ENCODE data around the gene MIPOL1.
A peak's percentile ranks its signal among the peaks of the same experiment; 100 is the strongest.
"Not testable (repeated sequence)": the region's sequence is repeated elsewhere in the genome, so short reads cannot be mapped to it uniquely, and the experiment has no call there.

The MIPOL1 gene

DNA sequence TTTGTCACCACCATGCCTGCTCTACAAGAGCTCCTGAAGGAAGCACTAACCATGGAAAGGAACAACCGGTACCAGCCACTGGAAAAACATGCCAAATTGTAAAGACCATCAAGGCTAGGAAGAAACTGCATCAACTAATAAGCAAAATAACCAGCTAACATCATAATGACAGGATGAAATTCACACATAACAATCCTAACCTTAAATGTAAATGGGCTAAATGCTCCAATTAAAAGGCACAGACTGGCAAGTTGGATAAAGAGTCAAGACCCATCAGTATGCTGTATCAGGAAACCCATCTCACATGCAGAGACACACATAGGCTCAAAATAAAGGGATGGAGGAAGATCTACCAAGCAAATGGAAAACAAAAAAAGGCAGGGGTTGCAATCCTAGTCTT is 97.5 kb downstream of the MIPOL1 start:
- DNase-seq: not testable (repeated sequence)

DNA sequence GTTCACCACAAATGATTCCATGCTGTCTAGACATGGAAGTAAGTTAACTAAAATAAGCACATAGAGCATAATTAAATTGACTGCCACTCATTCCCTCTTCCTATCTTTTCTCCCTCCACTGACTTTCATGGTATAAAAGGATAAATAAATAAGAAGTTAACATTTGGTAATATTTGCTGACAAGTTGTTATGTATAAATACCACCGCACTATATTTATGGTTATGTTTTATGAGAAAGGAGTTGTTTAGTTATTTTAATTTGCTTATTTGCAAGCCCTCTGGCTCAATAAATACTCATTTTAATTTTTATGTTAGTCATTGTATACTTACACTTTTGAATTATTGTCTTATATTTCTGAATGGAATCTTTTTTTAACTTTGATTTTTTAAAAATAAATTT is 113.5 kb downstream of the MIPOL1 start:
- no peak for DNase-seq

DNA sequence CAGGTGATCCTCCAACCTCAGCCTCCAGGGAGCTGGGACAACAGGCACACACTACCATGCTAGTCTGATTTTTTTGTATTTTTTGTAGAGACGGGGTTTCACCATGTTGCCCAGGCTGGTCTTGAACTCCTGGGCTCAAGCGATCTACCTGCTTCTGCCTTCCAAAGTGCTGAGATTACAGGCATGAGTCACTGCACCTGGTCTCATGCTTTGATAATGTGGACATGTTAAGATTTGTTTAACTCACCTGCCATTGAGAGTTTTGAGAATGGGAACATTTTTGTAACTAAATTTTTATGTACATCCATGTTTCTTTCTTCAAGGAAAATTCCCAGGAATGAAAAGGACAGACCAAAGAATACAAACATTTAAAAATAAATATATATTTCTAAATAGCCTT is 121.2 kb downstream of the MIPOL1 start:
- no peak for DNase-seq

GRCh38 chr14:37320106-37320505 is 122.4 kb downstream of the MIPOL1 start:
- DNase-seq: no peak

- DNase-seq: no peak
Measured at GRCh38 chr14:37325332-37325731, 127.6 kb downstream of the MIPOL1 start.

- DNase-seq: no peak
Measured at GRCh38 chr14:37326434-37326833, 128.7 kb downstream of the MIPOL1 start.

DNA sequence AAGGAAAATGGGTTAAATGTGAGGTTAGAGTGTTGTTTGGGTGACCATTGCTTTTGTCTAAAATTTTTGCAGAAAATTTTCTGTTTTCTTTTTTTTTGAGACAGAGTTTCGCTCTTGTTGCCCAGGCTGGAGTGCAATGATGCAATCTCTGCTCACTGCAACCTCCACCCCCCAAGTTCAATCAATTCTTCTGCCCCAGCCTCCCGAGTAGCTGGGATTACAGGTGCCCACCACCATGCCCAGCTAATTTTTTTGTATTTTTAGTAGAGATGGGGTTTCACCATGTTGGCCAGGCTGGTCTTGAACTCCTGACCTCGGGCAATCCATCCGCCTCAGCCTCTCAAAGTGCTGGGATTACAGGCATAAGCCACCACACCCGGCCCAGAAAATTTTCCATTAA is 130.2 kb downstream of the MIPOL1 start:
- DNase-seq: not testable (repeated sequence)

DNA sequence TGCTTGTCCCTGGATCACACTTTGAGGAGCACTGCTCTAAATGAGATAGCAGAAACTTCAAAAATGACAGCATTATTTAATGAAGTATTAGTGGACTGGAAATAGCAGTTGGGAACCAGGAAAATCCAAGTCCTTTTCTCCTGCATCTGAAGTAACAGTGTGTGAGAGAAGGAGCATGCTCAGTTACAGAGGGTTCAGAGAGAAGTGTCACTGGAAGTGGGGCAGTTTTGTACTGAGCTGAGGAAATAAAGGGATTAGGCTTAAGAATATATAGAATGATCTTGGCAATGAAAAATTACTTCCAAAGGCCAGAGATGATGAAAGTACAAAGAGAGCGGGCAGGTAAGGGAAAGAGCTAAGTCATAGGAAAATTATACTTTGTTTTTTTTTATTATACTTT is 130.9 kb downstream of the MIPOL1 start:
- no peak for DNase-seq

DNA sequence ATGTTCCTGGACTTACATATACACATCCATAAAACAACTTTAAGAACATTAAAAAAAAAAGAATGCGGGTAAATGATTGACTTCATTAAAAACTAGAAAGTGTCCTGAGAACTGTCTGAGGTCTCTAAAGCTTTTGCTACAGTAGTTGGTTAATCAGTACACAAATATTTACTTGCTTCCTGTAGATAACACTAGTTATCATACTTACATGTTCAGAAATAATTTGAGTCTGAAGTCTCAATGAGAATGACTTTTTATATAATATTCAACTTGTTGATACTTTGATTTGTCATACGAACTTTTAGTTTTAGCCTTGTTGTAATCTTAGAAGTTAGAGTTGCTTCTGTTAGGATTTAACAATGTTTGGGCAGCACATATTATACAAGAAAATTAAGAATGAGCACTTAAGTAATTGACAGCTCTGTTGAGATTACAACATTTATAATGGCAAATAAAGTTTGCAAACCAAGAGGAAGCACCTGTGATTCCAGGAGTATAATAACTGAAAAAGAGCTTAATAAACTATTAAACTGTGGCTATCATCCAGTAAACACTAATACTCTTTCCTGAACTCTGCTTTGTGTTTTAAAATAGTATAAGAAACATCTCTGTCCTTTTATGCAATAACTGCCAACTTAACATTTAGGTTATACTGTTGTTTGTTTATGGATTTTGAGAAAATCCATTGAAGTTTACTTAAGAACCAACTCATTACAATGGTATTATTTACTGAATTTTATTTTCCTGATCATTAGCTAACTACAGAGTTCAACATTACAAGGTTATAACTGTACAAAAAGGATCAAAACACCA is 131.7 kb downstream of the MIPOL1 start:
- peak; percentile 45 for DNase-seq

DNA sequence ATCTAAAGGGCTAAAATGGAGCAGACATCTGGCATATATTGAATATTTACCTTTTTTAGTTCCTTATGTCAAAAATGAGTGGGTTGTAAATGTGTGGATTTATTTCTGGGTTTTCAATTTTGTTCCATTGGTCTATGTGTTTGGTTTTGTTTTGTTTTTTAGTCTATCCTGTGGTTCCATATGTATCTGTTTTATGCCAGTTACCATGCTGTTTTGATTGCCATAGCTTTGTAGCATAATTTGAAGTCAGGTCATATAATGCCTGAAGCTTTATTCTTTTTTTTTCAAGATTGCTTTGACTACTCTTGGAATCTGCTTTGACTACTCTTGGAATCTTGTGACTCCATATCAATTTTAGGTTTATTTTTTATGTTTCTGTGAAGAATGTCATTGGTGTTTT is 133.2 kb downstream of the MIPOL1 start:
- no peak for DNase-seq

DNA sequence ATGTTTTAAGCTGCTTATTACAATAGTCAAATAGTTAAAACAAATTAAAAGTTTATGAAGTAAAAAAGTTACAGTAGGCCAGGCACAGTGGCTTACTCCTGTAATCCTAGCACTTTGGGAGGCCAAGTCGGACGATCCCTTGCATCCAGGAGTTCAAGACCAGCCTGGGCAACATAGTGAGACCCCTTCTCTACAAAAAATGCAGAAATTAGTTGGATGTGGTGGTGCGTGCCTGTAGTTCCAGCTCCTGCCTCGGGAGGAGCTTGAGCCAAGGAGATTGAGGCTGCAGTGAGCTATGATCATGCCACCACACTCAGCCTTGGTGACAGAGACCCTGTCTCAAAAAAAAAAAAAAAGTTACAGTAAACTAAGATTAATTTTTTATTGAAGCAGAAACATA is 142.6 kb downstream of the MIPOL1 start:
- no peak for DNase-seq

DNA sequence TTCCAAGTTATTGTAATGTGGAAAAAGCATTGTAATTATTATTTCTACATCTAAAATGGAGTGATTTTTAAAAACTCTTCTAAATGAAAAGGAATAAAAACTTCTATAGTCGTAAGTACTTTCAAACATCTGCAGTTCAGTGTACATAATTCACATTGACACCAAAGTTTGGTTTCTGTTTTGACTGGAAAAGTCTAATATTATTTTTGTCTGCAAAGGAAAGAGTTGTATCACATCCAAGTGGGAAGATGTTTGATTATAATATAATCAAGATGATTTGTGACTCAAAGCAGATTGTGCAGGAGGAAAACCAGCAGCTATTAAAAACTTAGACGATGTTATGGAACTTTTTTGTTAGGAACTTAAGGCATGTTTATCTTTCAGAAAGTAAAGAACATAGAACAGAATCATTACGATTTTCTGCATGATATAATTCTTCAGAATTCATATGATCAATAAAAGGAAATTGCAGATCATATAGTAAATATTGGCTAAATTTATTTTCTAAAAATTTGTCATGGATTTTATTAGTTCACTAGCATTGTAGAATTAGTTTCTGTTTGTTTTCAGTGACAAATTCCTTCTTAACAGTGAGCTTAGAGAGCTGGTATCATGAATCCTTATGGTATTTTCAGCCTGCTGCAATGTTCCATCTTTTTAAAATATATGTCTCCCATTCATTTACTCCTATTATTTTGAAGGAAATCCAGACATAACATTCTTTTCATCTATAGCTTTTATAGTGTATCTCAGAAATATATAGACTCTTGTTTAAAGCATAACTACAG is 145.8 kb downstream of the MIPOL1 start:
- DNase-seq: no peak

- no peak for DNase-seq
Measured at GRCh38 chr14:37363661-37364060, 165.9 kb downstream of the MIPOL1 start.

DNA sequence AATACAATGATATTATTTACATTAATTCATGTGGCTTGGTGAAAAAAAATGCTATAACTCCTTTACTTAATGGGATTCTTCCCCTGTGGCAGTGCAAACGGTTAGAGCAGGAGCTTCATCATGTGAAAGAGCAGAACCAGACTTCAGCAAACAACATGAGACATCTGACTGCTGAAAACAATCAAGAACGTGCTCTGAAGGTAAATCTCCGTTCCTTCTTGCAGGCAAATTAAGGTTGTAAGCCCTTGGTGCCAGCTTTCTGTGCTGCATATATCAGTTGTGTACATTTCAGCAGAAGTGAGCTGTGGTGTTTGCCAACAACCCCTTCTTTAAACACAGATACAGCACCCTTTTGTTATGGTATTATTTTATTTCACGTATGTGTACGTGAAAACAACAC is 171.7 kb downstream of the MIPOL1 start:
- no peak for DNase-seq

- no peak for DNase-seq
Measured at GRCh38 chr14:37375566-37375965, 177.8 kb downstream of the MIPOL1 start.

DNA sequence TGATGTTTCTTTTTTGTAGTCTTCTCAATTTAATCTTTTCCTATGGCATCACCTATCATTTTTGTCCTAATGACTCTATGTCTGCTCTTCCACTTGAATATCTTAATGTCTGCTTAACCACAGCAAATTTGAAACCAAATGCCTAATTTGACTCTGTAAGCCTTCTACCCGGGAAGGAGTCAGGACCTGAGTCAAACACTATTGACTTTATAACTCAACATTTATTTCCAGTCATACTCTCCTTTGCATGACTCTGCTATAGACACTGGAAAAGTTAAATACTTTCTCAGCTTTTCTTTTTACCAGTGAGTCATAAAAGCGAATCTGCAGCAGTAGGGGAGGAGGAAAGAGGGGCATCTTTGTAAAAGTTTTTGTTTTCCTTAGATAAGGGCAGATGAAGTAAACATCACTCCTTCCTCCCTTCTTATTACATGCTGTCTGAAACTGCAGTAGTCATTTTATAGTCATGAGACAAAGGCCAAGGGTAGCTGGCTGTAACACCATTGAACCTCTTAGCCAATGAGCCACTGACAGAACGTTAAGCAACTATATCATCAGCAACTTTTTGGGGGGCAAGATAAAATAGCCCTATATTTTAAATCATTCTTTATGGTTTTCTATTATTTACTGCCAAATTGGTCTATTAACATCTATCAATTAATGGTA is 179.3 kb downstream of the MIPOL1 start:
- no peak for DNase-seq

DNA sequence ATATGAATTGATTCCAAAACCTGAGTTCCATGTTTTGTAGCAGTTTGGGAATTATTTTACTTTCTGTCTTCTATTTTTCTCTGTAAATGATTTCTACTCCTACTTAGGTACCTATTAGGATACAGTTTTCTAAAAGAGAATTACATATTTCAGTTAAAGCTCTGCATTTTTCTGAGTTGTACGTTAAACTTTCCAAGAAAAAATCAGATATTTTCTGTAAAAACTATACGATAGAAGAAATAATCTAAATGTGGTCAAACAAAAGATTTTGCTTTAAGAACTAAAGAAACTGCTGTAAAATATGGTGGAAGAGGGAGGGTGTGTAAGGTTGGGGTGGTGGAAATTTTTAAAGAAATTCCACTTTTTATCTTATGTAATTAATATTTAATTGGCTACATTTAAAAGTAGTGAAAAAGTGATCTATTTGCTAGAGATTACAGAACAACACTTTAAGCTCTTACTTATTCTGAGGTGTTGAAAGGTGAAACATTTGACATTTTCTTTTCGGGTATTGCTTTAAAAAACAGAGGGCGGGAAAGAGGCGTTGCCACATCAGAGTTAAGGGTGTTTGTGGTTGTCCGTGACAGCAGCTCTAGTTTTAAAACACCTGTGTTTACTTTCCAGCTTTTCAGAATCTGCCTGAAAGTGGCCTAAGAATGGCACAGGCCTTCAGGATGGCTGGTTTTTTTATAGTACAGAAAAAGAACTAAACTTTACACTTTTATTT is 187.3 kb downstream of the MIPOL1 start:
- DNase-seq: no peak

DNA sequence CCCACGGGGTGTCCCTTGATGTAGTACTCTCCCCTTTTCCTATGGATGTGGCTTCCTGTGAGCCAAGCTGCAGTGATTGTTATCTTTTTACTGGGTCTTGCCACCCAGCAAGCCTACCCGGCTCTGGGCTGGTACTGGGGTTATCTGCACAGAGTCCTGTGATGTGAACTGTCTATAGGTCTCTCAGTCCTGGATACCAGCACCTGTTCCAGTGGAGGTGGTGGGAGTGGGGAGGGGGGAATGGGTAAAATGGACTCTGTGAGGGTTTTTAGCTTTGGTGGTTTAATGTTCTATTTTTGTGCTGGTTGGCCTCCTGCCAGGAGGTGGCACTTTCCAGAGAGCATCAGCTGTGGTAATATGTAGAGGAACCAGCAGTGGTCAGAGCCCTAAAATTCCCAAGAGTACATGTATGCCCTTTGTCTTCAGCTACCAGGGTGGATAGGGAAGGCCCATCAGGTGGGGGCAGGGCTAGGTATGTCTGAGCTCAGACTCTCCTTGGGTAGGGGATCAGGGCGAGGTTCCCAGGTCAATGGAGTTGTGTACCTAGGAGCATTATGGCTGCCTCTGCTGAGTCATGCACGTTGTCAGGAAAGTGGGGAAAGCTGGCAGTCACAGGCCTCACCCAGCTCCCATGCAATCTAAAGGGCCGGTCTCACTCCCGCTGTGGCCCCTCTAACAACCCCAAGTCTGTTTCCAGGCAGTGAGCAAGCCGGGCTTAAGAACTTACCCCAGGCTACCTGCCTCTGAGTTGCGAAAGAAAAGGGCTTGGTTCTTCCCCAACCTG is 199.6 kb downstream of the MIPOL1 start:
- DNase-seq: not testable (repeated sequence)

- no peak for DNase-seq
Measured at GRCh38 chr14:37397941-37398215, 200.1 kb downstream of the MIPOL1 start.

- DNase-seq: no peak
Measured at GRCh38 chr14:37399517-37399916, 201.8 kb downstream of the MIPOL1 start.

- no peak for DNase-seq
Measured at GRCh38 chr14:37401093-37401492, 203.4 kb downstream of the MIPOL1 start.

GRCh38 chr14:37403626-37404025 is 205.9 kb downstream of the MIPOL1 start:
- no peak for DNase-seq

DNA sequence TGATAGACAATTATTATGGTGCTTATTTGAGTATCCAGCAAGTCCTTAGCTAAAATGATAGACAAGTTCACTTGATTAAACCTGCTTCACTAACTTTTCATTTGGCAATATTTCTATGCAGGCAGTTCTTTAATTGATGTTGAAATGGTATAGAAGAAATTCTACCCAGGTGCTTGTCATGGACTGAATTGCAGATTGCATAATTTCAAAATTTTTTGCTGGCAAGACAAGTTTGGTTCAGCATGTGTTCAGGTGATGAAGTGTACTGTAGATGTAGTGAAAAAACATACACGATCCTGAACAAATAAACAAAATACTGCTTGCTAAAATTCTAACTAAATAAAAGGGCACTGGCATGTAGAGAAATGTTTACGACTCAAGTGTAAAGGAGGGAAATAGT is 208.4 kb downstream of the MIPOL1 start:
- no peak for DNase-seq

Data from kidney glomerular epithelial cell (primary cell).